ENCODE results near the gene PRDM7. TPM values are rescaled to one million over a fixed set of nuclear protein-coding genes. Genes with fewer than 3 reads are reported as not detected.
"Not testable (repeated sequence)": the region's sequence is repeated elsewhere in the genome, so short reads cannot be mapped to it uniquely, and the experiment has no call there.

PRDM7 gene
- total RNA-seq, 1 experiment from 2014 or later = not detected

DNA sequence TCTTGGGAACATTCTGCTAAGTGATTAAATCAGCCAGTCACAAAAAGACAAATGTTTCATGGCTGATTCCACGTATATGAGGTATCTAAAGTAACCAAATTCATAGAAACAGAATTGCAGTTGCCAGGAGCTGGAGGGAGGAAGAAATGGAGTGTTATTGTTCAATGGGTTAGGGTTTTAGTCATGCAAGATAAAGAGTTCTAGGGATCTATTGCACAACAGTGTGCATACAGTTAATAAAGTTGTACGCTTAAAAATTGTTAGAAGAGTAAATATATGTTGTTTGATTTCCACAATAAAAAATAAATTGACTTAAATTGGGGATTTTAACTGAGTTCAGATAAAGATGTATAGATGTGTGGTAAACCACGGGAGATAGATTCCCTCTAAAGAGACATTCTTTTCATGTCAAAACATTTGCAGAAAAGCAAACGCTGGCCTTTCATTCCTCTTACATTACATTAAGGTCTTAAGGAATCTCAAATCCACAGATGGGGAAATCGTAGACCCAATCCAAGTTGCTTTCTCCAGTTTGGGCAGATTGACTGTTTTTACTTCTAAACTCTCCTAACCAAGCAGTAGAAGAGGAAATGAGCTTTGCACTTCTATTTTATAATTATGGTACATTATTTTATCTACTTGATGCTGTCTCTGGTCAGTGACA lies 4.6 kb downstream of the PRDM7 start:
- DNase-seq (ENCODE audit: low read depth) = no peak

DNA sequence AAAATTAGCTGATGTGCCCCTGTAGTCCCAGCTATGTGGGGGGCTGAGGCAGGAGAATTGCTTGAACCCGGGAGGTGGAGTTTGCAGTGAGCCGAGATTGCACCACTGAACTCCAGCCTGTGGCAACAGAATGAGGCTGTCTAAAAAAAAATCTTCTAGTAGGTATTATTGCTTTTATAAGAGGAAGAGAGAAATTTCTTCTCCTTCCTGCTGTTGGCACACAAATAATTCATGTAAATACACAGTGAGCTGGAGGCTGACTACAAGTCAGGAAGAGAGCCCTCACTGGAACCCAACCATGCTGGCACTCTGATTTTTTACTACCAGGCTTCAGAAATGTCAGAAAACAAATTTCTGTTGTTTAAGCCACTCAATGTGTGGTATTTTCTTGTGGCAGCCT lies 6.7 kb downstream of the PRDM7 start:
- DNase-seq (ENCODE audit: low read depth) = no peak

GRCh38 chr16:90061437-90061836 lies 15.7 kb downstream of the PRDM7 start:
- no peak for DNase-seq (ENCODE audit: low read depth)

DNA sequence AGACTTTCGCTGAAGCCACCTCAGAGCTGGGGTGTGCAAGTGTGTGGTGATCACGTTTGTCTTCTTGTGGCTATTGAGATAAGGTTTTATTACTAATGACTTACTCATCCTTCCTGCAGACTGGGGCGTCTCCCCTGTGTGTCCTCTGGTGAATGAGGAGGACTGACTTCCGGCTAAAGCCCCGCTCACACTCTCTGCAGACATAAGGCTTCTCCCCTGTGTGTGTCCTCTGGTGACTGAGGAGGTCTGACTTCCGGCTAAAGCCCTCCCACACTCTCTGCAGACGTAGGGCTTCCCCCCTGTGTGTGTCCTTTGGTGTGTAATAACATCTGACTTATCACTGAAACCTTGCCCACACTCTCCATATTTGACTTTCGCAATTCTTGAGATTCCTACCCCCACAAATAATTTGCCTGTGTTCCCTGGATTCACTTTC lies 19.4 kb downstream of the PRDM7 start:
- peak; percentile 65 for DNase-seq (ENCODE audit: low read depth)

- not testable (repeated sequence) for DNase-seq (ENCODE audit: low read depth)
Measured at GRCh38 chr16:90056521-90056920, 20.6 kb downstream of the PRDM7 start.

DNA sequence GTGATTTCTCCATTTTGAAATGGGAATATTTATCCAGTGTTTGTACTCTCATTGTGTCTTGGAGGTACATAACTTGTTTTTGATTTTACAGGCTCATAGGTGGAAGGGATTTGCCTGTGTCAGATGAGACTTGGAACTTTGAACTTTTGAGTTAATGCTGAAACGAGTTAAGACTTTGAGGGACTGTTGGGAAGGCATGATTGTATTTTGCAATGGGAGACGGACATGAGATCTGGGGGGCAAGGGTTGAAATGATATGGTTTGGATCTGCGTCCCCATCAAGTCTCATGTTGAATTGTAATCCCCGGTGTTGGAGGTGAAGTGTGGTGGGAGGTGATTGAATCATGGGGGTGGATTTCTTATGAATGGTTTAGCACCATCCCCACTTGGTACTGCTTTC lies 21.8 kb downstream of the PRDM7 start:
- no peak for DNase-seq (ENCODE audit: low read depth)

DNA sequence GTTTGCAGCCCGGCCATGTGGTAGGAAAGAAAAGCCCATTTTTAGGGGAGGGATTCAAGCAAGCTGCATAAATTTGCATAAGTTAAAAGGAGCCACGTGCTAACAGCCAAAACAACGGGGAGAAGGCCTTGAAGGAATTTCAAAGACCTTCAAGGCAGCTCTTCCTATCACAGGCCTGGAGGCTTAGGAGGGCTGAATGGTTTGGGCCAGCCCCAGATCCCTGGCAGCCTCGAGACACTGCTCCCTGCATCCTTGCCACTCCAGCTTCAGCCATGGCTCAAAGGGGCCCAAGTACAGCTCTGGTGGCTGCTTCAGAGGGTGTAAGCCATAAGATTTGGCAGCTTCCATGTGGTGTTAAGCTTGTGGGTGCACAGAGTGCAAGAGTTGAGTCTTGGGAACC lies 22.6 kb downstream of the PRDM7 start:
- no peak for DNase-seq (ENCODE audit: low read depth)

GRCh38 chr16:90053902-90054500 lies 23.1 kb downstream of the PRDM7 start:
- no peak for DNase-seq (ENCODE audit: low read depth)

- no peak for DNase-seq (ENCODE audit: low read depth)
Measured at GRCh38 chr16:90050969-90051368, 26.2 kb downstream of the PRDM7 start.

DNA sequence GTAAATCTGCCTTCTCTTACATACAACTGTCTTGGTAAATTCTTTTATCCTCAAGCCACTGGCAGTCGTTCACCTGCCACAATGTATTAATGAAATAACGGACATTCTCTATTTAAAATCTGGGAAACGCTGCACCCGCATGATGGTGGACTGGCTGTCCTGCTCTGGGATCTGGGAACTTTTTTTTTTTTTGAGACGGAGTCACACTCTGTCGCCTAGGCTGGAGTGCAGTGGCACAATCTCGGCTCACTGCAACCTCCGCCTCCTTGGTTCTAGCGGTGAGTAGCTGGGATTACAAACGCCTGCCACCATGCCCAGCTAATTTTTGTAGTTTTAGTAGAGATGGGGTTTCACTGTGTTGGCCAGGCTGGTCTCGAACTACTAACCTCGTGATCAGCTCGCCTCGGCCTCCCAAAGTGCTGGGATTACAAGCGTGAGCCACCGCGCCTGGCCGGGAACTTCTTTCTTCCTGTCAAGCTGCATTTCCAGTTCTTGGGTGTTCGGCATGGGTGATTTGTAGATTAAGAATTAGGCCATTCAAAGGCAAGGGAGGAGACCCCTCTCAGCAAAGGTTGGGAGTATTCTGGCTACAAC lies 28.3 kb downstream of the PRDM7 start:
- no peak for DNase-seq (ENCODE audit: low read depth)

- no peak for DNase-seq (ENCODE audit: low read depth)
Measured at GRCh38 chr16:90048347-90048722, 28.8 kb downstream of the PRDM7 start.

DNA sequence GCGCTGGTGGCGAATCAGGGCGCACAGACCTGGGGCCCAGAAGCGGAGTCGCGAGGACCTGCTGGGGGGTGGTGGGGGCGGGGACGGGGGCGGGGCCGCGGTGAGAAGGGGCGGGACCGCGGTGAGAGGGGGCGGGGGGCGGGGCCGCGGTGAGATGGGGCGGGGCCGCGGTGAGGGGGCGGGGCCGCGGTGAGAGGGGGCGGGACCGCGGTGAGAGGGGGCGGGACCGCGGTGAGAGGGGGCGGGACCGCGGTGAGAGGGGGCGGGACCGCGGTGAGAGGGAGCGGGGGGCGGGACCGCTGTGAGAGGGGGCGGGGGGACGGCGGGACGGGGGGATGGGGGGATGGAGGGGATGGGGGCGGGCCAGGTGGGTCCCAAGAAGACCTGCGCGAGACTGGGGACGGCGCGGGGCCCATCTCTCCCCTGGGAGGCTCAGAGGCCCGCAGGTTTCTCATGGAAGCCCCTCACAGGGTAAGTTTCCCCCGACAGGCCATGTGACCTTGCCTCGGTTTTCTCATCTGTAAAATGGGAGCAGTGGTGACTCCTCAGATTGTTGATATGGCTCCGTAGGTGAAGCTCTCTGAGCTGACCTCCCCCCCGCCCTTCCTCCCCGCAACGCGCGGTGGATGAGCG lies 29.3 kb downstream of the PRDM7 start:
- DNase-seq (ENCODE audit: low read depth) = no peak

- DNase-seq (ENCODE audit: low read depth) = peak; percentile 73
Measured at GRCh38 chr16:90046971-90047713, 30.0 kb downstream of the PRDM7 start.

DNA sequence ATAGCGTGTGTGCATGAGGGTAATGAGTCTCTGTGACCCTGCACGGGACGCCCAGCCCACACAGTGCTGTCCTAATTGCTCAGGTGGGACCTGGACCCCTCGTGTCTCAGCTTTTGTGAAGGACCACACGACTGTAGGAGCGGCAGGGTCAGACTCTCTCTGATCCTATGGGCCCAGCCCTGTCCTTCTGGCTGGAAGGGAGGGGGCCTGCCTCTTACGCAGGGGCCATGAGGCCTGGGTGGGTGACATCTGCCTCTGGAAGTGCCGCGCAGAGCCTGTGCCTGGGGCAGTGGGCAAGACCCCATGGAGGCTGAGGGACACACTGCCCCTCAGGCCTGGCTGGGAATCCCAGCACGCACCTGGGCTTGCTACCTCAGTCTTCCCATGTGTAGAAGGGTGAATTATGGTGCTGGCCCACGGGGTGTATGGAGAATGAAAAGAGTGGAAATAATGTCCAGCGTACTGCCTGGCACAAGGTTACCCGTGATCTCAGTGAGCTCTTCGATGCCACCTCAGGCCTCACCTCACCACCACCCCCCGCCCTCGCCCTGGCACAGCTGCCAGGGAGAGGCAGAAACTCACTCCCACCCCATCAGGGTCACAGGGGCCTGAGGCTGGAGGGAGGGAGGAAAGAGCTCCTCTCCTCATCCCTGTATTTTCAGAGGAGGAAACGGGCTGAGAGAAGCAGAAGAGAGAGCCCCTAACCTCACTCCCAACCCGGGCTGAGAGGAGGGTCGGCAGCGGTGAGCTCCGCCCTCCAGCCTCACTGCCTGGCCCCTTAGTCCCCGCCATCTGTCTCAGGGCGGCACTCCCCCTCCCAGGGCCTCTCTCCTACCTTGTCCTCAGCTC lies 30.8 kb downstream of the PRDM7 start:
- no peak for DNase-seq (ENCODE audit: low read depth)

GRCh38 chr16:90044111-90044551 lies 33.0 kb downstream of the PRDM7 start:
- peak; percentile 67 for DNase-seq (ENCODE audit: low read depth)

GRCh38 chr16:90043526-90043925 lies 33.6 kb downstream of the PRDM7 start:
- no peak for DNase-seq (ENCODE audit: low read depth)

DNA sequence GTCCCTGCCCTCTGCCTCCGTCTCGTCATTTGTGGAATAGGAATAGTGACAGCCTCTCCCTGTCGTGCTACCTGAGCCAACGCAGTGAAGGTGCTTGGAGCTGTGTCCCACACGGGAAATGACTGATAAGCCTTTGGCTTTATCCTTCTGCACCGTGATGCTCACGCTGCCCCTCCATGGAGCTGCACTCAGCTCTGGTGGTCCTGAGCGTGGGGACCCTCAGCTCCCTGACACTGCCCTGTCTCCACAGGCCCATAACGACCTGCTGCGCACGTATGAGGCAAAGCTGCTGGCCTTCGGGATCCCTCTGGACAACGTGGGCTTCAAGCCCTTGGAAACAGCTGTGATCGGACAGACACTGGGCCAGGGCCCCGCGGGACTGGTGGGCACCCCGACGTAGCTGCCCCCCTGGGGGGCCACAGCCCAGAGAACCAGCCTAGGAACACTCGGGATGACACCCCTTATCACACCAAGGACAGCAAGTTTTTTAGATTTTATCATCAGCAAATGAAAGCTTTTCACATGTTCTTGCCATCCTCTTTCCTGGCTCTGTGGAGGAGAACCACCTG lies 34.1 kb downstream of the PRDM7 start:
- DNase-seq (ENCODE audit: low read depth) = no peak

GRCh38 chr16:90041896-90042473 lies 35.1 kb downstream of the PRDM7 start:
- DNase-seq (ENCODE audit: low read depth) = no peak

DNA sequence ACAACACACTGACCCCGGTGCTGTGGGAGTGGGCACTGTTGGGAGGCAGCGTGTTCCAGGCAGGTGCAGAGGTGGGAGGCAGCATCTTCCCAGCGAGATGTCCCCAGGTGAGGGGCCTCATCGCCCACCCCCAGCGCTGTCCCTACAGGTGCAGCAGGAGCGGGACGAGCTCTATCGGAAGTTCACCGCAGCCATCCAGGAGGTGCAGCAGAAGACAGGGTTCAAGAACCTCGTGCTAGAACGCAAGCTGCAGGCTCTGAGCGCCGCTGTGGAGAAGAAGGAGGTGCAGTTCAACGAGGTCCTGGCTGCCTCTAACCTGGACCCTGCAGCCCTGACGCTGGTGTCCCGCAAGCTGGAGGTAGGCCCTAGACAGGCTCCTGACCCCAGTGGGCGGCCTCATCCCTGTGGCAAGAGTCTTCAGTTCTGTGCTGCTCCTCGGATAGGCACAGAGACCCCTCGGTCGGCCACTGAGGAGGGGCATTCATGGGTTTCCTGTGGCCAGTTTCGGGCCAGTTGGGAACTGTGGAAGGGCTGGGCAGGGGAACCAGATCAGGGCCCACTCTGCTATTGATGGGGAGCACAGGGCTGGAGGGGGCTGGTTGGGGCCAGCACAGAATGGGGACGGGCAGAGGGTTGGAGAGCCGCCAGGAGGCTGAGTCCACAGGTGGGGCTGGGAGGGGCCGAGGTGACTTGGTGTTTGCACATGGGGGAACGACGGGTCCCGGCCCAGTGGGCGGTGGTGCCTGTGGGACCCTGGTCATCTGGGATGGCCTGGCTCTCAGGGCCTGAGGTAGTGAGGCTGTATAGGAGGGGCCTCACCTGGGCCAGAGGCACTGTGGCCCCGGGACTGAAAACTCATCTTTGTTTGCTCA lies 36.7 kb downstream of the PRDM7 start:
- DNase-seq (ENCODE audit: low read depth) = no peak

All from M059J (cell line).